ENCODE results near the gene RPL27.

The RPL27 gene

GRCh38 chr17:43033948-43034881, 36.0 kb downstream of the RPL27 start:
- DNase-seq, result peak in 13 of 42 donors; percentile 24 to 58 (median 40)
- intact Hi-C loops (cut with DNase I), result no loop called here

GRCh38 chr17:43034894-43035293, 36.7 kb downstream of the RPL27 start:
- intact Hi-C loops (cut with DNase I), result no loop called here
- no peak for DNase-seq

GRCh38 chr17:43039646-43040045, 41.4 kb downstream of the RPL27 start:
- intact Hi-C loops (cut with DNase I), result no loop called here

GRCh38 chr17:43040655-43041054, 42.4 kb downstream of the RPL27 start:
- DNase-seq, result no peak
- intact Hi-C loops (cut with DNase I), result no loop called here

More at GRCh38 chr17:43039646-43040045, 41.4 kb downstream of the RPL27 start:
- no peak for DNase-seq

GRCh38 chr17:43042025-43042628, 43.9 kb downstream of the RPL27 start:
- DNase-seq, result no peak

GRCh38 chr17:43043307-43043706, 45.1 kb downstream of the RPL27 start:
- intact Hi-C loops (cut with DNase I), result no loop called here
- no peak for DNase-seq

More at GRCh38 chr17:43042025-43042628, 43.9 kb downstream of the RPL27 start:
- intact Hi-C loops (cut with DNase I), result no loop called here

GRCh38 chr17:43044024-43044423, 45.8 kb downstream of the RPL27 start:
- DNase-seq, result no peak
- intact Hi-C loops (cut with DNase I), result no loop called here

GRCh38 chr17:43051969-43052368, 53.8 kb downstream of the RPL27 start:
- intact Hi-C loops (cut with DNase I), result no loop called here

More at GRCh38 chr17:43051969-43052368, 53.8 kb downstream of the RPL27 start:
- DNase-seq, result no peak
